SKM-1 treated with dmso at 0.1 percent for 144 hours (cell line): Measurements from ENCODE around the gene IL17RA.
A peak's percentile ranks its signal among the peaks of the same experiment; 100 is the strongest.
"Not testable (repeated sequence)": the region's sequence is repeated elsewhere in the genome, so short reads cannot be mapped to it uniquely, and the experiment has no call there.

ENCODE experiments used
- DNase-seq: peaks from one replicate; lab custom pipeline; 2025; ENCODE audit not compliant: unreplicated experiment; lab: John Stamatoyannopoulos, UW

Gene IL17RA

DNA sequence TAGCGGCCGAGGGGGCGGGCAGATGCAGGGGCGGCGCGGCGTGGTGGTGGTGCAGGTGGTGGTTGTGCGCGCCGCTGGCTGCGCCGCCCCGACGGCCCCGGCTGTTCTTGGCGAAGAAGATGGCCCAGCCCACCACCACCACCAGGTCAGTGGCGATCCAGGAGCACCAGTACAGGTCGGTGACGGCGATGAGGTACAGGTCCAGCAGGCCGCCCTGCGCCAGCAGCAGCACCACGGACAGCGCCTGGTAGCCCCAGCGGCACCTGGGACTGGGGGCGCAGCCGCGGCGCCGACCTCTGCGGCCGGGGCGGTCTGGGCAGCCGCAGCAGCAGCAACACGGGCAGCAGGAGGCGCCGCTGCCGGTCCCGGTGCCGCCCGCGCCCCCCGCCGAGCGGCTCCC is 35.5 kb downstream of the IL17RA start:
- DNase-seq = no peak

DNA sequence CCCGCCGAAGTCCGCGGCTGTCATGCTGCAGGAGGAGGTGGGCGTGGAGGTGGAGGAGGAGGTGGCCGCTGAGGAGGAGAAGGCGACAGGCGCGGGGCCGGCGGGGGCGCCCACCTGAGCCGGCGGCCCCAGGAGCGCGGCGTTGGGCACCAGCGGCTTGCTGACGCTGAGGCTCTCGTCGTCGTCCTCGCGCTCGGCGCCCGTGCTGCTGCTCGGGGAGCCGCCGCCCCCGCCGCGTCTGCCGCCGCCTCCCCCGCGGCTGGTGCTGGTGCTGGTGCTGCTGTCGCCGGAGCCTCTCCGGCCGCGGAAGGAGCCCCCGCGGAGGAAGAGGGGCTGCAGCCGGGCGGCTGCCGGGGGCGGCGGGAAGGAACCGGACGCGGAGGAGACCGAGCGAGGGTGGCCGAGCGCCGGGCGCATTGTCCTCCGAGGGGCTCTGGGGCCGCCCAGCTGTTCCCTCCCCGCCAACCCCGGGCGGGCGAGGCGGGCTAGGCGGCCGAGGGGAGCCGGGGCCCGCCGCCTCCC is 36.0 kb downstream of the IL17RA start:
- DNase-seq = no peak

DNA sequence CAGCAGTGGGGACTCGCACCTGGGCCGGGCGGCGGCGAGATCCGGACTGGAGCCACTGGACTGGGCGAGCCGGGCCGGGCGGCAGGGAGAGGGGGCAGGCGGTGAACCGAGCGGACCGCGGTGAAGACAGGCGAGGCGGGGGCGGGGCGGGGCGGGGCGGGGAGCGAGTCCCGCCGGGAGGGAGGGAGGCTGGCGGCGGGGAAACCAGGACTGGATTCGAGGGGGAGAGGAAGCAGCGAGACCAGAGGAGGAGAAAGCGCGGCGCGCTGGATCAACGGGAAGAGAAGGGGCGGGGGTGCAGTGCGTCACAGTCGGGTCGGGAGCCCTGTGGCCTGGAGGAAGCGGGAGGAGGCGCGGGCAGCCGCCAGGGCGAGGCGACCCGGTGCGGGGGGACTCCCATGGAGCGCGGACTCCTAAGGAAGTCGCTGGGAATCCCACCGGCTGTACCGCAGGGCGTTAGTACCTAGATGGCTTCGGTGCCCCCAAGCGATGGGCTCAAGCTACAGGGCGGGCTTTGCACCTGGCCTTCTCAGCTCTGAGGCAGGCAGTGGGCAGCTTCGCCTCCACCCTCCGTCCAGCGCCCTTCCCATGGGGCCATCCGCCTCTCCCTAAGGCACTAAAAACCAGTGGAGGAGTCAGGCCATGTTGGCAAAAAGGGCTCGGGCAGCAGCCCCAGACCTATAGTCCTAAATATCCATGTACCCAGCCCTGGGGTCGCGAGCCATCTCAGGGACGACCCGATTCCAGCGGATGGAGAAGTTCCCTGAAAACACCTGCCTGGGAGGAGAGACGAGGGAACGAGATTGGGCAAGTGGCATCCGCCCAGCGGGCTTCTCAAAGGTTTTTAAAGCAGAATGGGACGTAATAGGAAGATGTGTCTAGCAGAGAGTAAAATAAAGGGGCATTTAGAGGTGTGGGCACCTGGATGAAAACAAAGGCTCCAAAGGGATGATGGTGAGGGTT is 36.7 kb downstream of the IL17RA start, which contains the start of gene TMEM121B:
TSS of gene TMEM121B (minus strand) at position 128 of the 963 bp plus-strand sequence. CDS start 233 bp downstream, outside the sequence.
- DNase-seq = peak; percentile 40

DNA sequence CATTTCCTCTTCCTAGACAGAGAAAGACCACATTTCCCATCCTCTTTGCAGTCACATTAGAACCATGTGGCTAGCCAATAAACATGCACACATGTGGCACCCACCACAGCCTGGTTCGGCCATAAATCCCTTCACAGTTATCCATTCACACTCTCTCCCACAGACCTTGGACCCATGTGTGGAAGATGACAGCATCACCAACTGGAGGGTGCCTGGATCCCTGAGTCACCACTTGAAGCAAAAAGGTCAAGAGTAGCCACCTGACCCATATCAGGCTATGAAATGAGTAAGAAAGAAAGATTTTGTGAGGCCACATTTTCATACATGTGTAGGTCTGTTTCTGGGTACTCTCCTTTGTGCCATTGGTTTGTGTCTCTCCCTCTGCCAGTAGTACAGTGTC is 45.4 kb downstream of the IL17RA start:
- DNase-seq = no peak

DNA sequence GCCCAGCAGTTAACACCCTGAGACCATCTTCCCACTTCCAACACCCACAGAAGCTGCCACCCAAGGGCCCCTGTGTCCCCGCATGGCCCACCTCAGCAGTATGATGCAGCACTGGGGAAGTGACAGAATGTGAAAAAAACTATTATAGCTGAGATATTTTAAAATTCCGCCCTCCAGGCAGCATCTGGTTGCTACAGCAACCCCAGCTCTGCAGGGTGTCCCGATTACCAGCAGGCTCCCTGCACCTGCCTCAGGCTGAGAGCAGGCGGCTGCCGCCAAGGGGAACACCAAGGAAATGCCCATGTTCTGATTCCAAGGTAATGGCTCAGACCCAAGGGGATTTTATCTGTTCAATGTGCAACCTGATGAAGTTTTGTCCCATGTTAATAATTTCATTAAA is 46.9 kb downstream of the IL17RA start:
- DNase-seq = no peak

DNA sequence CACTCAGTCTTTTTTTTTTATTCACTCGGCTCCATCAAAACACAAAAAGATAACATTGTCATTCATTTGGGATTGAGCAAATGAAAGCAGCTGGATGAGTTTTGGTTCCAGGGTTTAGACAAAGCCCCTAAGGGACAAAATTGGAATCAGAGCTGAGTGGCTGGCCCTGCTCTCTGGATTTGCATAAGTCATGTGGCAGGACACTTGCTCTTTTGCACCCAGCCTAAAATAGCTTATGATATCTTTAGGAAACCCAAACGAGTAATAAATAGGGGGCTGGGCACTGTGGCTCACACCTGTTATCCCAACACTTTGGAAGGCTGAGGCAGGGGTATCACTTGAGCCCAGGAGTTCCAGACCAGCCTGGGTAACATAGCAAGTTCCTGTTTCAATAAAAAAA is 47.3 kb downstream of the IL17RA start:
- DNase-seq = no peak

DNA sequence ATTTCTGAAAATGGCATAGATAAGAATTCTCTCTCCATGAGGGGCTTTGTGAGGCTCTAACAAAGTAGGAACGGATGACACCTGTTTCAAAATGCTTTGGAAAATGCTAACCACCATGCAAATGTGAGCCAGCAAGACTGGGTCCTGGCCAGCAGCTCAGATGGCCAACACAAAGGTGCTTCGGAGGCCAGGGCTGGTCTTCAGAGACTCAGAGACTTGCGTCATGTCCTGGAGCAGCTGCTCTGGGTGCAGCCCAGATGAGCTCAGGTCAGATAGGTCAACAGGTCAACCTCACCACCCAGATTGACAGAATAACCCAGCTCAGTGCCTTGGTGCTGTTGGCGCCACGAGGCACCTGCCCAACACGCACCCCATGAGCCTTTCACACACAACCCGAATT is 48.3 kb downstream of the IL17RA start:
- DNase-seq = no peak

DNA sequence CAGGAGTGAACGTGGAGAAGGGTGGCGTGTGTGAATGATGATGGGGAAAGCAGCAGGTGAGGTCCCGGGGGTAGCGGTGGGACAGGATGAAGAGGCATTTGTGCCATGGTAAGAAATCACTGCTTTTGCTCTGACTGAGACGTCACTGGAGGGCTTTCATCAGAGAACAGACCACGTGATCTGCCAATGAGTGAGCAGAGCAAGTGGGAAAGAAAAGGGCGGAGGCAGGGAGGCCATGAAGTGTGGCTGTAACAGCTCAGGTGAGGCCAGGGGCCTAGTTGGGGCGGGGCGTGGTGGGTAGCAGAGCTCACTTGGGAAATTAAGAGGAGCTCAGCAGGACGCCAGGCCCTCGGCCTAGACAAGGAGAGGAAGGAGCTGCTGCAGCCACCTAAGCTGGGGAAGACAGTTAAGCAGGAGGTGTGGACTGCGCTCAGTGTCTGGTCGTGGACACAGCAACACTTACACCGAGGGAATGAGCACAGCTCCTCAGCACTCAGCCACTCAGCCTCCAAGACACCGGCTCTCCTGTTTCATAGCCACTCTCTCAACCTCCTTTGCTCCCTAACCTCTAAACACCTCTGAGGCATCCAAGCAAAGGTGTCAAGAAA is 50.5 kb downstream of the IL17RA start:
- DNase-seq = no peak

DNA sequence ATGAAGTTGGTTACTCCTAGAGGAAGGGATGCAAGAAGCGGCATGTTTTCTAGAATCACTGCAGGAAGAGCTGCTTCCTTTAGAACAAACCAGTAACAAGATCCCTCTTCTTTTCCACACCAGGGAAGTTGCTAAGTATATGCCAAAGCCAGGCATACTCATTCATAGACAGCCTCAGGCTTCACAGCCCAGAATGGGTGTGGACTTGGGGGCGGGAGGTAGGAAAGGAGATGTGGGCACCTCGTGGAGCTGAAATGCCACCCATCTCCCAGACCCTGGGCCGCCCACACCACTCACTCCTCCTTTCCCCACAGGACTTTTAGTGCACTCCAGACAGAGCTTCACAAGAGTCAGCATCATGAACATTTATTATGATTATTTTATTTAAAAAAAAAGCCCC is 52.4 kb downstream of the IL17RA start:
- no peak for DNase-seq

DNA sequence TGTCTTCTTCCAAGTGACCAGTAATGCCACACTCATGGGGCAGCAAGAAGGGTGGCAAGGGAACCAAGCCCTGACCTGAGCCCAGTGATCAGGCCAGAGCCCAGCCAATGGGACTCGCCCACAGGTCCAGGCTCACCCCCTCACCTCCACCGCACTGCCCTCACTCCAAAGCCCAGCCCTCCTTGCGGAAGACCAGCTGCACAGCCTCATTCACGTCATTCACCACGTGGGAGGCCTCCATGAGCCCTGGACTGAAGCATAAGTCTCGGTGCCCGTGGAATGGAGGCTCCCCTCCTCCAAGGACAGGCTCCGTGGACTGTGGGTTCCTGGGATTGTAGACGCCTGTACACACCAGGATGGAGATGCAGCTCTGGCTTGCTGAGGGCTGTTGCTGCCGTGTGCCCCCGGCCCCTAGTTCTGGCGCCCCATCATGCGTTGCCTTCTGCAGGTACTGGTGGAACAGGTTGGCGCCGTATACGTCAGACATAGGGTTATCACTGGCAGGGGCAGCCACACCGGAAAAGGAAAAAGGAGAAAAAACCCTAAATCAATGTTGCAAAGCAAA is 53.1 kb downstream of the IL17RA start:
- DNase-seq = no peak

DNA sequence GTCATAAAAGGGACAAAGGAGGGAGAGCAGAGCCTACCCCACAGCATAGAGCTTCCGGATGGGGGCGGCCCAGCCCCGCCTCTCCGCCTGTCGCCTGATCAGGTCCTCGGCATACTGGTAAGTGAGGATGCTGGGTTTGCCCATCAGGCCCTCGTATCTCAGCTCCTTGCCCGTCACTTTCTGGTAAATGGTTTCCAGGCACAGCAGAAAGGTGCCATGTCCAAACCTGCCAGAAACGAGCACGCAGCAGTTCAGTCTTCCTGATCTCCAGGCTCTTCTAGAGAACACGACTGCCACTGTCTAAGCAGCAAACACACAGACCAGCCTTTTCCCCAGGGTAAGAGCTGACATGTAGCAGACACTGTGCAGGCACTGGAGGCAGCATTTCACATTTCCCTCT is 53.7 kb downstream of the IL17RA start:
- no peak for DNase-seq

DNA sequence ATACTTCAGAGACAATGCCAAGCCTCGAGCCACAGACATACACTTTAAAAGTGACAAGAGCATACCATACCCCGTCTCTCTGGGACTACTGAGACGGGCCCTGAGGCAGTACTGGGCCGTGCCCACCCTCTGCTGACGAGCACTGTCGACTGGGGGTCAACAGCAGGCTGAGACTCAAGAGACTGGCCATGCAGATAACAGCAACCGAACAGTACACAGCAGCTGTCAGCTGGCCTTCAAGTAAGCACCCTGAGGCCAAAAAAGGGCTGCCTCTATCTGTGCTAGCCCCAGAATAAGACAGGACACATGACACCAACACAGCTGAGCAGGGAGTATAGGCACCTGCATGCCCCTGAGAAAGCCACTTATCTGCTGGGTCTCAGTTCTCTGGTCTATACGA is 55.2 kb downstream of the IL17RA start:
- no peak for DNase-seq

DNA sequence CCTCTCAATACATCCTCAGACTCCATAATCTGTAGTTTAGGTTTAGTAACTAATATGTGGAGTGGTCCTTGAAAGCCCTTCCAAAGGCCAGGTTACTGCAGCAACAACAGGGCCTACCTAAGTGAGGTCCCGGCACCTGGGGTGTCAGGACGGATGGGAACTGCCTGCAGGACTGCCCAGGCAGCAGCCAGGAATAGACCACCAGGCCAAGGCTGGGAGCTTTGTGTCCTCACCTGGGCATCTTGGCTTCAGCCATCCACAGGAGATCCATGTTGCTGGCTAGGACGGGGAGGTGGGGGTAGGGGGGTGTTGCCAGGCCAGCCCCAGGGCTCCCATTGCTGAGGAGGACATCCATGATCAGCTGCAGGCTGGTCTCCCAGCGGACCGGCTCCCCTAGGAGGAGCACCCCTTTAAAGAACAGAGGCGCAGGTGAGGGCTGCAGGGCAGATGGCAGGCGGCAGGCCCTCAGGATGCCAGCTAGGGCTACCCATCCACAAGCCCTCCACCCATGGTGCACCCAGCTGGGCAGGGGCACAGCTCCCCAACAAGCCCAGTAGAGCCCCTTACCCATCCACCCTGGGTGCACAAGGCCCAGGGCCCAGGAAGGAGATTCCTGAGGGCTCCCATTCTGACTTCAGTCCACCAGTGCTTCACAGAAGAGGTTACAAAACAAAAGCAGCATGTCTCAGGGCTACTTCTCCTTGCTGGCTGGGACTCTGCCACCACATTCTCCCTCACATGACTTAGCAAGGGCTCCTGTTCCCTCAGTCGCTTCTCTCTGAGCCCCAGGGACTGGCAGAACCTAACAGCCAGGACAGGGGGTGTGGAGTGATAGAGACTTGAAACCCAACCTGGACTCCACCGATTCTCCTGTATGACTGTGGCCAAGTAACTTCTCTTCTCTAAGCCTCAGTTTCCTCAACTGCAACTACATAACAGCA is 56.3 kb downstream of the IL17RA start:
- DNase-seq = no peak

DNA sequence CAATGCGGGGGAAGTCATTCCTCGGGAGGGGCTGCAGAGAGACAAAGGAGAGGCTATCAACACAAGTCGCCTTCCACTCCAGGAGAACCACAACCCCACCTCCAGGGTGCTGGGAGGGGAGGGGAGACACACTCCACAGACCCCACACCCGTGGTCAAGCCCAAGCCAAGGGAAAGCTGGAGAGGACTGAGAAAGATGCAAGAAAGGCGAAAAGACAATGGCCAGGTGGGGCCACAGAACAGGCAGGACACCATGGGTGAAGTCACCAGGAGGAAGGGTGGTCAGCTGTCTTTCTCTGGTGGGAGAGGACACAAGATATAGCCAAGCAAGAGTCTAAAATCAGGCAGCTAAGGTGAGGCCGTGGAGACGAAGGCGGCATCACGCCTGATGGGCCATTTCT is 58.3 kb downstream of the IL17RA start:
- no peak for DNase-seq

DNA sequence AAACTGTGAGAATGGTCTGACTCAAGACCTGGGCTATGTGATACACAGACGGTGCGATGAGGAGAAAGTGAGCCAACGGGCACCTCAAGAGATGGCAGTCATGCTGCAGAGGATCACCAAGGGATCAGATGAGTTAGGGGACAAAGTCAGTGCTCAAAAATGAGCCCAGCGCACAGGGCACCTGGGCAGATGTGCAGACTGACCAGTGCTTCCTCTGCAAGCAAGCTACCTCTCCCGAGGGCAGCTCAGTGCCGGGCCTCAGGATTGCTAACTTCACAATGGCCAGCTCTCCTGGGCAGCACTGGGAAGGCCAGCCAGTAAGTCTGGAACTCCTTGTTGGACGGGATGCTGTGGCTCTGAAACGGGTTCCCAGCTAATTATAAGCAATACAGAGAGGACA is 59.0 kb downstream of the IL17RA start:
- DNase-seq = no peak

DNA sequence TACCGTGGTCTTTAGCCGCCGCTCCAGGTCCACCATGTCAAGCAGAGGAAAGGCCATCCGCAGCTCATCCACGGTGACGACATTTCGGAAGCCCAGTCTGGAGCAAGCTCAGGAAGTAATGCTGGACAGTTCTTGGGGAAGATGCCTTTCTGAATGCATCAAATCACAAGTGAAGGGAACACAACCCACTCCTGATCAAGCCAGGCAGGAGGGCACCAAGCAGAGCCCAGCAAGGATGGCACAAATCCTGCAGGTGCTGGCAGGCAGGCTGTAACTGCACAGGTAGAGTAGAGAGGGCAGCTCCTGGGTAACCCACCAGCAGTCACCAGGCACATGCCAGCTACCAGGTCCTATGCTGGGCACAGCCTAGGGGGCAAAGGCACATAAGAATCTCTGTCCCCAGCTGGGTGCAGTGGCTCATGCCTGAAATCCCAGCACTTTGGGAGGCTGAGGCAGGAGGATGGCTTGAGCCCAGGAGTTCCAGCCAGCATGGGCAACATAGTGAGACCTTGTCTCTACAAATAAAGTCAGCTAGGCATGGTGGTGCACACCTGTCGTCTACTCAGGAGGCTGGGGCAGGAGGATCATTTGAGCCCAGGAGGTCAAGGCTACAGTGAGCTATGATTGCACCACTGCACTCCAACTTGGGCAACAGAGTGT is 60.4 kb downstream of the IL17RA start:
- DNase-seq = no peak

DNA sequence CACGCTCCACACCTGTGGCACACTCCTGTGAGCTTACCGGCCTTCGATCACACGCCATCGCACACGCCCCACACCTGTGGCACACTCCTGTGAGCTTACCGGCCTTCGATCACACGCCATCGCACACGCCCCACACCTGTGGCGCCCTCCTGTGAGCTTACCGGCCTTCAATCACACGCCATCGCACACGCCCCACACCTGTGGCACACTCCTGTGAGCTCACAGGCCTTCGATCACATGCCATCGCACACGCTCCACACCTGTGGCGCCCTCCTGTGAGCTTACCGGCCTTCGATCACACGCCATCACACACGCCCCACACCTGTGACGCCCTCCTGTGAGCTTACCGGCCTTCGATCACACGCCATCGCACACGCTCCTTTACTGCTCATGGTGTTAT is 62.7 kb downstream of the IL17RA start:
- DNase-seq = not testable (repeated sequence)

DNA sequence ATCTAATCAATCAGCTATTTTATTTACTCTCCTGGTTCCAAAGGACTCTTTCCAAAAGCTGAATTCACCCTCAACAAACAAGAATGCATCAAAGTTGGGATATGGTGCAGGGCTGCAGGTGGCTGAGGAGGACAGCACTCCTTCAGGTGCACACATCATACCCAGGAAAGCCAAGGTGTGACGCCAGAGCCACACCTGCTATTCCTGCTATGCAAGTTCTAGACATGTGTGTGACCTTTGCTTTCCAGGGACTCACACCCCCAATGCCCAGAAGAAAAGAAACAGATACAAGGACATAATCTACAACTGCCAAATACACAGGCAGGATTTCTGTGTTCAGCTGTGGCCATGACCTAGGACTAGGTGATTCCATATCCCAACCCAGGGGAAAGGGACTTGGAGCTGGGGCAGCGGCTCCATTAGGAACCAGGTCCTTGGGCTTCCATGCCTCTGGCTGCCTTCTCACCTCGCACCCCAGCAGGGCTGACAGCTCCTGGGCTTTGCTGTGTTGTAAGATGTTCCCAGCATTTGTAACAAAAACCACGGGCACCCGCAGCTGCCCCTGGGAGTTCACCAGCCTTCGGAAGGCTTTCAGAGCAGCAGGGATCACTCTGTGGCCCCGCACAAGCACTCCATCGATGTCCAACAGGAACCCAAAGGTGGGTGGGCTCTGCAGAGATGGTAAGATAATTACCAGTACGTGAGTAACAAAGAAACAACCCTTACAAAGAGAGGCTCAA is 64.4 kb downstream of the IL17RA start:
- no peak for DNase-seq

DNA sequence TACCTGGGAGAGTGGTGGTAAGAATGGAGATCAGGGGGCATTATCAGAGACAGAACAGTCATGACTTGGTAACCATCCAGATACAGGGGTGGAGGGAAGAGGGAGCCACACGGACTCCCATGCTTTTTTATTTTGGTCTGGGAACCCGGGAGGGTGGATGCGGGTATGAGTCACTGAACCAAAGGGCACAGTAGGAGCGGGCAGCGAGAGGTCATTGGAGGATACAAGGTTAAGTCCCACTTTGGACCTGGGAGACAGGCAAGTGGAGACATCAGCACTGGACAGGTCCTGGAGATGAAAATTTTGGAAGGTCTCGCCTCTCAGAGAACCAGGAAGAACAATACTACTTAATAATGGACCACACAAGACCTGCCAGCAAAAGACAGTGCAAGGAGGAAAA is 67.5 kb downstream of the IL17RA start:
- no peak for DNase-seq

DNA sequence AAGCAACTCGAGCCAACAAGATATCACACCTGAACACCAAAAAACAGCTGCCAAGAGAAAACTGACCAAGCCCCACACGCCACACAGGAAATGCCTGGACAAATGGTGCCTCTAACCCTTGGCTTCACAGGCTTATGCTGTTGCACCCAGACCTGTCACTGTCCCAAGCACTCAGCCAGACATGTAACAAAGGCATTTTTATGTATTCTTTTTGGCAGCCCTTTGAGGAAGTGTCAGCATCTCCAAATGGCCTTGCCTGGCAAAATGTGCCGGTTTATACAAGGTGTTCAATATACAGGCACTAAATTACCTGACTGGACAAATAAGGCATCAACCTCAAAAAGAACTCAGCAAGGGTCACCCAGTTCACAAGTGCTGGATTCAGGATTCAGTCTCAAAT is 68.2 kb downstream of the IL17RA start:
- no peak for DNase-seq
